Smooth muscle cell (in vitro differentiated cells): ENCODE data around the gene HHATL. TPM values are rescaled to one million over a fixed set of nuclear protein-coding genes. Genes with fewer than 3 reads are reported as not detected.

Source experiments
- DNase-seq: peaks from one replicate; lab custom pipeline; 2025; ENCODE audit not compliant: unreplicated experiment; lab: John Stamatoyannopoulos, UW
- H2AFZ ChIP-seq: fragments of 200-600 bp; sonication (generic); 2 replicates; pipeline ENCODE4 v1.6.0; 2016; ENCODE audit warnings: antibody characterized with exemption, low read depth, mild to moderate bottlenecking
- H3F3A ChIP-seq: fragments of 200-600 bp; sonication (generic); 2 replicates; pipeline ENCODE4 v1.6.0; 2017; ENCODE audit warnings: antibody characterized with exemption, low read depth
- H3K27ac ChIP-seq: fragments of 200-600 bp; sonication (generic); 2 replicates; pipeline ENCODE4 v1.5.1; 2016; ENCODE audit warnings: low read depth, mild to moderate bottlenecking
- H3K27me3 ChIP-seq: fragments of 200-600 bp; sonication (generic); 2 replicates; pipeline ENCODE4 v1.6.1; 2016; ENCODE audit warnings: low read depth, mild to moderate bottlenecking
- H3K36me3 ChIP-seq: fragments of 200-600 bp; sonication (generic); 2 replicates; pipeline ENCODE4 v1.5.1; 2016; ENCODE audit warnings: low read depth
- H3K4me1 ChIP-seq: fragments of 200-600 bp; sonication (generic); 2 replicates; pipeline ENCODE4 v1.5.1; 2016; ENCODE audit warnings: low read depth
- H3K4me2 ChIP-seq: fragments of 200-600 bp; sonication (generic); 2 replicates; pipeline ENCODE4 v1.6.0; 2016; ENCODE audit warnings: mild to moderate bottlenecking
- H3K4me3 ChIP-seq: fragments of 200-600 bp; sonication (generic); 2 replicates; pipeline ENCODE4 v1.5.1; 2016; ENCODE audit warnings: mild to moderate bottlenecking
- H3K79me2 ChIP-seq: fragments of 200-600 bp; sonication (generic); 2 replicates; pipeline ENCODE4 v1.6.0; 2016; ENCODE audit warnings: low read depth, mild to moderate bottlenecking
- H3K9ac ChIP-seq: fragments of 200-600 bp; sonication (generic); 2 replicates; pipeline ENCODE4 v1.6.0; 2016; ENCODE audit warnings: low read depth
- H3K9me3 ChIP-seq: fragments of 200-600 bp; sonication (generic); replicated peaks from 2 replicates; pipeline ENCODE4 v1.5.1; 2016; ENCODE audit warnings: low read depth
- H4K20me1 ChIP-seq: fragments of 200-600 bp; sonication (generic); 2 replicates; pipeline ENCODE4 v1.6.0; 2016; ENCODE audit warnings: low read depth
- WGBS: methylation state at CpG from one replicate; pipeline ENCODE4 v1.1.7; 2016; ENCODE audit warnings: low lambda C conversion rate; 5-methylcytosine and 5-hydroxymethylcytosine counted together
- polyA plus RNA-seq: library from polyadenylated mRNA; unstranded; fragments of >200 nt; fragmentation: Nextera tagmentation; extraction: Ambion mirVana; gene quantifications from 2 replicates; pipeline ENCODE4 v1.2.1, GENCODE V29; 2016
- total RNA-seq: library from RNA; depleted of rRNA; stranded (reverse); fragments of >200 nt; gene quantifications from 2 replicates; pipeline ENCODE4 v1.2.3, GENCODE V29; 2014
- TF ChIP-seq, protein P1 (sequence below): fragments of 200-600 bp; sonication (generic); IDR thresholded peaks from 2 replicates; pipeline ENCODE4 v1.5.1; 2017; ENCODE audit warnings: borderline replicate concordance, mild to moderate bottlenecking, antibody characterized with exemption; ENCODE audit not compliant: insufficient read depth, poor library complexity, severe bottlenecking

The HHATL gene
- total and polyA plus RNA-seq, 2 experiments from 2014 or later = not detected

DNA sequence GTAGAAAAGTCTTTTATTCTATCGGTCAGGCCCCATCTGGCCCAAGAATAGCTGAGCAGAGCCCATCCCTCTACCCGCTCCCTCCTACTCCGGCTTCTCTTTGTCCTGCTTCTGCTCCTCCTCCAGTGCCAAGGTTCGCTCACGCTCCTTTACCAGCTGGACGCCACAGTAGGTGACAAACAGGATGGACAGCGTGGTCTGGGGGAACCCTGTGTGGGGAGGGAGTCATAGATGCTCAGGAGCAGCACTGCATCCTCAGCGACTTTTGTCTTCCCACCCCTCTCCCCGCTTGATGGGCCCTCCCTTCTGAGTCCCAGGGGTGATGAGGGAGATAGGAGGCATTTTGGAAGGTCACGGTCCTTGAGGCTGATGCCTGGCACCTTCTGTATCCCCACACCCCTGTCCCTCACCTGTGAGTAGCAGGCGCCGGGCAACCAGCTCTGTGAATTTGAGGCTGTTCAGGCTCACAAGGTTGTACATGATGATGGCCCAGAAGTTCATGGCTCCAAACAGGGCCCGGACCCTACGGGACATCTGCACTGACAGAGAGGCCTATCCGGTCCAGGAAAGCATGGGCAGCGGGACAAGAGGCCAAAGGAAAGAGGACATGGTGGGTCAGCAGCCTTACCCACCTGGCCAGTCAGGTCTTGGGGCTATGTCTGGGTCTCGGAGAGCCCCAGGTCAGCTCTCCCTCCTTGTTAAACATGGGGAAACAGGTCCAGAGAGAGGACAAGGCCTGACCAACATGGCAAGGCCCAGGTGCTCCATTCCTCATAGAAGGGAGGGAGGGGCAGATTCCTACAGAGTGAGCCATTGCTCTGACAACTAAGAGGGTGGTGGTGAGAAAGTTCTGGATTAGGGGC, 9.7 kb downstream of the HHATL start:
- Histone ChIP-seq H3K4me3 (no peak overlapping the region), H2AFZ (no peak overlapping the region), H3K4me2 (no peak overlapping the region), H3F3A (no peaks in the 10 kb centered on the region), H3K4me1 (no peaks in the 10 kb centered on the region), H3K36me3 (no peaks in the 10 kb centered on the region), H3K9me3 (no peaks in the 10 kb centered on the region), H3K27me3 (peaks cover 17% of the 10 kb centered on the region), H4K20me1 (no peaks in the 10 kb centered on the region), H3K79me2 (no peaks in the 10 kb centered on the region), H3K27ac (no peak overlapping the region), H3K9ac (no peak overlapping the region)
- TF ChIP-seq, protein P1, sequence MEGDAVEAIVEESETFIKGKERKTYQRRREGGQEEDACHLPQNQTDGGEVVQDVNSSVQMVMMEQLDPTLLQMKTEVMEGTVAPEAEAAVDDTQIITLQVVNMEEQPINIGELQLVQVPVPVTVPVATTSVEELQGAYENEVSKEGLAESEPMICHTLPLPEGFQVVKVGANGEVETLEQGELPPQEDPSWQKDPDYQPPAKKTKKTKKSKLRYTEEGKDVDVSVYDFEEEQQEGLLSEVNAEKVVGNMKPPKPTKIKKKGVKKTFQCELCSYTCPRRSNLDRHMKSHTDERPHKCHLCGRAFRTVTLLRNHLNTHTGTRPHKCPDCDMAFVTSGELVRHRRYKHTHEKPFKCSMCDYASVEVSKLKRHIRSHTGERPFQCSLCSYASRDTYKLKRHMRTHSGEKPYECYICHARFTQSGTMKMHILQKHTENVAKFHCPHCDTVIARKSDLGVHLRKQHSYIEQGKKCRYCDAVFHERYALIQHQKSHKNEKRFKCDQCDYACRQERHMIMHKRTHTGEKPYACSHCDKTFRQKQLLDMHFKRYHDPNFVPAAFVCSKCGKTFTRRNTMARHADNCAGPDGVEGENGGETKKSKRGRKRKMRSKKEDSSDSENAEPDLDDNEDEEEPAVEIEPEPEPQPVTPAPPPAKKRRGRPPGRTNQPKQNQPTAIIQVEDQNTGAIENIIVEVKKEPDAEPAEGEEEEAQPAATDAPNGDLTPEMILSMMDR = no peak
- 89% methylated on average over 17 of the region's 17 CpGs for WGBS
- no peak for DNase-seq

DNA sequence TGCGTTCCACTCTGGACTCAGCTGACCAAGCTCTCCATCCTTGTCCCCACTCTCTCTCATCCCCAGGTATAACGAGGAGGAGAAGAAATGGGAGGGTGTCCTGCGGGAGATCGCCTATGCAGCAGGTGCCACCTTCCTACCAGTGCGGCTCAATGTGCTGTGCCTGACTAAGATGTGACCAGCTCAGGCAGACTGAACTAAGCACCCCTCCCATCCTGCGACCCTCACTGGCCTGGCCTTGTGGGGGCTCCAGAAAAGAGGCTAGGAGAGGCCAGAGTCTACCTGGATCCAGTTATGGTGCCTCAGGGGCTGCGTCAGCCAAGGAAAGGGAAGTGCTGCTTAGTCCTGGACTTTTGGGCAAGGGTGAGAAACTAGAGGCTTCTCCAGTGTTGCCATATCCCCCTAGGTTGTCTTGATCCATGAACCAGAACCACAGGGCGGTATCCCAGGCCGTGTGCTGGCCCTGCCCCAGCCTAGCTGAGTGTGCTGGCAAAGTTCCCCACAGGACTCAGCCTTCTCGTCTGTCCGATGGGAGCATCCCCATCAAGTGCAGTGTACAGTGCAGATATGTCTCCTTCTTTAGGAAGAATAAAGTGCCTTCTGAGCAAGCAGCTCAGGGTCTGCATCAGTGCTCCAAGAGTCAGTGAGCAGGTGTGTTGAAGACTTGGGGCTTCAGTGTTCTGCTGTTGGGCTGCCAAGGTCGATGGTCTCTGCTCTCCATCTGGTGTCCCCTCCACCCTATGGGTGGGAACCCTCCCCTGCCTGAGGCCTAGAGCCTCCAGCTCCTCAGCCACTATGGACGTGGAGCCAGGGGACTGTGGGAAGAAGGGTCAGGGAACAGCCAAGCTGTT, 10.6 kb downstream of the HHATL start:
- Histone ChIP-seq H4K20me1 (no peaks in the 10 kb centered on the region), H3K4me2 (no peak overlapping the region), H3K4me3 (no peak overlapping the region), H3K36me3 (no peaks in the 10 kb centered on the region), H3K27me3 (peaks cover 17% of the 10 kb centered on the region), H3K4me1 (no peaks in the 10 kb centered on the region), H2AFZ (no peak overlapping the region), H3K27ac (no peak overlapping the region), H3F3A (no peaks in the 10 kb centered on the region), H3K79me2 (no peaks in the 10 kb centered on the region), H3K9ac (no peak overlapping the region), H3K9me3 (no peaks in the 10 kb centered on the region)
- 88% methylated on average over 13 of the region's 13 CpGs for WGBS
- TF ChIP-seq, protein P1 = no peak
- no peak for DNase-seq

- no peak overlapping the region for H3K4me3 ChIP-seq
- no peak overlapping the region for H2AFZ ChIP-seq
- no peak for DNase-seq
- H3K27ac ChIP-seq = no peak overlapping the region
- H3F3A ChIP-seq = no peaks in the 10 kb centered on the region
- no peaks in the 10 kb centered on the region for H4K20me1 ChIP-seq
- H3K4me2 ChIP-seq = no peak overlapping the region
- WGBS = 95% methylated on average over 10 of the region's 10 CpGs
- peaks cover 11% of the 10 kb centered on the region for H3K27me3 ChIP-seq
- H3K4me1 ChIP-seq = no peaks in the 10 kb centered on the region
- H3K9ac ChIP-seq = no peak overlapping the region
- H3K79me2 ChIP-seq = no peaks in the 10 kb centered on the region
- no peaks in the 10 kb centered on the region for H3K36me3 ChIP-seq
- no peaks in the 10 kb centered on the region for H3K9me3 ChIP-seq
- TF ChIP-seq, protein P1 = no peak
Measured at GRCh38 chr3:42690766-42691680, 11.6 kb downstream of the HHATL start.
